Neural progenitor cell (in vitro differentiated cells): ENCODE results near the gene STARD3.

ENCODE experiments used
- CTCF ChIP-seq: fragments of 200-600 bp; sonication (generic); IDR thresholded peaks from 2 replicates; pipeline ENCODE4 v1.5.1; 2017; ENCODE audit warnings: antibody characterized with exemption, mild to moderate bottlenecking
- EZH2 ChIP-seq: fragments of 200-600 bp; sonication (generic); IDR thresholded peaks from 2 replicates; pipeline ENCODE4 v1.6.1; 2017; ENCODE audit warnings: antibody characterized with exemption, mild to moderate bottlenecking, moderate library complexity

- TF ChIP-seq CTCF (peak; percentile 5), EZH2 (no peak)
These were observed 52.0 kb downstream of the STARD3 start for GRCh38 chr17:39688945-39689344.
